ENCODE results near the gene MAB21L1.

Gene MAB21L1

DNA sequence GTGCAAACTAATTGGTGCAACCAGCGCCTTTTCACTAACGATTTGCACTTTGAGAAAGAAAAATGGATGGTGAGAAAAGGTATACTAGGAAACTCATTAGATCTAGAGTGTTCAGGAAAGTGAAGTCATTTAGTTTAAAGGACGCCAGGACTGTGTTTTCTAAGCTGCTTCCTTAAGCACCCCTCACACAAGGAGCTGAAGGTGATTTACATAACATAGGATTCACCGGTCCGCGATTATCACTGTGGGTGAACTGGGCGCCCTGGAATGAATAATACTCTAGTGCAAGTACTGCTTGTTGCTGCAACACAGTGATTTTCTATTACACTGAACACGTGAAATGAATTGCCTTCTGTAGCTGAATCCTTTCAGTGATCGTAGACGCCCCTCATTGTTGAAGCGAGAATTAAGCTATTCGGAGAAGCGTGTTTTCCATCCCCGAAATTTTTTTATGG, 2.6 kb upstream of the MAB21L1 start:
- no peak for DNase-seq

DNA sequence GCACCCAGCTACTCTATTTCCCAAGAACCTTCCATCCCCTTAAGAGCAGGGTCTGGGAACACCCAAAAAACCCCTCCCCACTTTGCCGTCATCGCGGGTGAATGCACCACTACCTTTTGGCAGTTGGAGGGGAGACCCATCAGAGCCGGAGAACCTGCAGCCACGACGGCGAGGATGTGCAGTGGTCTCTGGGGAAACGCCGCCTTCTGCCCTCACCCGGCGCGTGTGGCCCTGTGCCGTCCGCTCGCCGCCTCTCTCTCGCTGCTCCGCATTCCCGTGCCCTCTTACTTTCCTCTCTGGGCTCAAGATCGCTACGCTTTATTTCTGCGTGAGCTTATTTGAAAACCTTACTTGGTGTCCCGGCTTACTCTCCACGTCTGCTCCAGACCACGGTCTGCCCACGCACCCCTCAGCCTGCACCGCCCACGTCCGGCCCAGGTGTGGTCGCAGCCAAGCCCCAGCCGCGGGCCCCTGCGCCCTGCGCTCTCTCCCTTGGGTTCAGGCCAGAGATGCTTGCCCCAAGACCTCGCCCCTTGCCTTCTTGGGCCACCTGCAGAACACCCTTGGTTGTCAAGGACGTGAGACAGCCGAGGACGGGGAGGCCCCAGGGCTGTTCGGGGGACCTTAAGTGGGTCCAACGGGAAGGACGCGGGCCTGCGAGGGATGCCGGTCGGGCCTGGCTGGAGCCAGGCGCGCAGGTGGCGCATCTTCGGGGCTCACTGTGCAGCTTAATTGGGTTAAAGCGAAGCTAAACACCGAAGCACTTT, 2.0 kb upstream of the MAB21L1 start:
- DNase-seq: no peak

DNA sequence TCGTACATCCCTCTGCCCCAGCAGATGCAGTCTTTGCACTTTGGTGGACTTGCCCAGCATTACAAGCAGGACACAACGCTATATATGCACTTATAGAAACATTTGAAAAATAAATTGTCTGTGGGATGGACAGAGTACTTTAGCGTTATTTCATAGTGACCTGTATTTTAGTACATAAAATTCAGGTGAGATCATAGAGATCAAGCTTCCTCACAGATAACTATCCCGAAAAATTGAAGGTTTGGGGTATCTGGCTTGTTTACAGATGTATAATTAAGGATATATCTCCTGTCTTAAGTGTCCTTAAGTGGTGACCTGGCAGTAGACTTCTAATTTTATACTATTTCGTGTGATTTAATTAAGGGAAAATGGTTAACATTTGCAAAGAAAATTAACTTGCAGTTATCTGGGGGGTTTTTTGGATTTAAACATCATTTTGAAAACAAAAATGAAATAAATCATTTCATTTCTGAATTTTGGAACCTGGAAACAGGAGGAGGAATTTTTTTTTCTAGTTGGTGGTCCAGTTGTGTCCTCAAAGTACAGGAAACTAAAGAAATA, 977 bp upstream of the MAB21L1 start:
- DNase-seq: no peak

DNA sequence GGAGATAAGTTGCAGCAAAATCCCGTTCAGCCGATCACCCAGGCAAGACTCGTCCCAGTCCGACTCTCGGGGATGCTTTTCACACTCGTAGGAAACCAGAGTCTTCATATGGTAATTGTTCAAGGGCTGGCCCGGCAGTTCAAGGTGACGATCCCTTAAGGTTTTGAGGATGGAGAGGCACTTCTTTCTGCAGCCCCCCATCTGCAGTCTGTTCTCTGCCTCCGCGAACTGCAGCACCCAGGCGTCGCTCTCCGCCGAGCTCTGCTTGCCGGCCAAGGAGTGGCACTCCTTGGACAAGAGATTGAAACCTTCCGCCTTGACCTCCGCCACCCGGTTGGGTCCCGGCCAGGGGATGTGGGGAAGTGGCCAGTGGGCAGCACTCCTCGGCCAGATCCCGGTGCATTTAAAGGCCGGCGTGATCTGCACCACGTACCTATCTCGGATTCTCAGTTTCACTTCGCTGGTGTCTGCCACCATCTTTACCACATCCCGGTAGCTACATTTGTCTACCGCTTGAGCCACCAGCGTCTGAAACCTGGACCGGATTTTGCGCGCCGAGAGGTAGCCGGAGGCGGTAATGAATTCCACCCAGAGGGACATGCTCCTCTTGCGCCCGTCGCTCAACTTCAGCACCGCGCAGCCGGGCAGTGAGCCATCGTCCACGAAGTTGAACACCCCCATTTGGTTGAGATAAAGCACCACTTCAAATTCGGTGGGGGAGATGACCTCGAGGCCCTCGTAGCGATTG, 1.1 kb downstream of the MAB21L1 start:
- DNase-seq: no peak

DNA sequence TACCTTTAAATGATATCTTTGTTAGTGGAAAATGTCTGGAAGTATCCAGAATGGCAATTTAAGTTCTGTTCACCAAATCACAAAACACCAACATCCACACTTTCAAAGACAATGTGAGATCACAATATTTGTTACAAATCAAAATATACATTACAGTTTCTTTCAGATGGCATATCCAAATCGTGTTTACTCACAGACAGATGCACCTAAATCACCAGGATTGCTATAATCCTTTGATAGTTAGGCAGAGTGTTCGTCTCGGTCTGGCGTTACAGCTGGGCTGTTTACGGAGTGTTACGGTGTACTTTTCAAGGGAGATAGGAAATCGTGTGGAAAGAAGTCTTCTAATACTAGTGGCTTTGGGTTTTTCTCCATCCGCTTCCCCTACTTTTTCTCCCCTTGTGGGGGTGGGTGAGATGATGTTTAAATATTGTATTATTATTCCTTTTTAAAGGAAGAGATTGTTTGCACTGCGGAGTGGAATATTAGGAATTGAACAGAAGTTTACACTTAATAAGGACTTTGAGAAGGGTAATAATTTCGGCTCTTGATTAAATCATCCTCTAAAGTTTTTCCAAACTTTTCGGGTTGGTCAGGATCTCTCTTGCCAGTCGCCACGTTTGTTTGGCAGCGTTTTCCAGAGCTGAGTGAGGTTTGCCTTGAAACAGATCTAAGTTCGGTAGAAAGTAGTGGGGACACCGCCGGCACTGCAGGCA, 1.8 kb downstream of the MAB21L1 start:
- DNase-seq: no peak

DNA sequence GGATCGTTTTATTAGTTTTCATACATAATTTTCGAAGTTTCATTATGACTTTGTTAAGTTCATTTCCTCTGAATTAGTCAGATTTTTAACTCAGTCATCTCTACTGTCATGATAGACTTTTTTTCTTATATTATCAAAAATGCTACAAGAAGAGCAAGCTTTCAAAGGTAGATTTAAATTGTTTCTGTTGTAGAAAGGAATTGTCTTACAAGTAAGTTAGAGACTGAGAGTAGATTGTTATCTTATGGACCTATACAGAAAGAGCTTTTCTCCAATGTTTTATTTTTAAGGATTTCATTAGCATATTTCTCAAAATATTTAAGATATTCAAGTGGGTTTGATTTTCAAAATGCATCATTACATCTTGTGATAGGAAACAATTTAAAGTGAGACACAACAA, 2.7 kb downstream of the MAB21L1 start:
- DNase-seq: no peak

DNA sequence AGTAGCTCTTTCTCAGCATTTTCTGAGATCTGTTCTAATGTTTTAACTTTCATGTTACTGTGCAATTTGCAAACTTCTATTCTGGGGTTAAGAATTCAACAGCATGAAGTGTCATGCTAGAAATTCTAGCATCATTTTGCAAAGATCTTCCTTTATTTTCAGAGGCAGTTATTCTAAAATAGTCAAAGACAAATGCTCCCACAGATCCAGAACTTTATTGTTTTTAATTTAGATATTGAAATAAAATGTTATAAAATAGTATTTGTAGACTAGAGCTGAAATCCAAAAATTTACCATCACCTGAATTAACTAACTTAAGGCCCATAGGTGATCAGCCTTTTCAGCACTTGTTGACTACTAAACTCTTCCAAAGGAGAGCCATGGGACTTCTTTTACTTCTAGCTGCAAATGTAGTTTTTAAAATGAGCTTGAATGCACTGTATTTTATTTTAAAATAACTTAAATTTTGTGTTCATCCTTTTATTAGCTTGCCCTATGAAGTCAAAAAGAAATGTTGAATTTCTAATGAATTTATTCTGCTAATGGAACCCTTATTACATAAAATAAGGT, 3.2 kb downstream of the MAB21L1 start:
- no peak for DNase-seq

DNA sequence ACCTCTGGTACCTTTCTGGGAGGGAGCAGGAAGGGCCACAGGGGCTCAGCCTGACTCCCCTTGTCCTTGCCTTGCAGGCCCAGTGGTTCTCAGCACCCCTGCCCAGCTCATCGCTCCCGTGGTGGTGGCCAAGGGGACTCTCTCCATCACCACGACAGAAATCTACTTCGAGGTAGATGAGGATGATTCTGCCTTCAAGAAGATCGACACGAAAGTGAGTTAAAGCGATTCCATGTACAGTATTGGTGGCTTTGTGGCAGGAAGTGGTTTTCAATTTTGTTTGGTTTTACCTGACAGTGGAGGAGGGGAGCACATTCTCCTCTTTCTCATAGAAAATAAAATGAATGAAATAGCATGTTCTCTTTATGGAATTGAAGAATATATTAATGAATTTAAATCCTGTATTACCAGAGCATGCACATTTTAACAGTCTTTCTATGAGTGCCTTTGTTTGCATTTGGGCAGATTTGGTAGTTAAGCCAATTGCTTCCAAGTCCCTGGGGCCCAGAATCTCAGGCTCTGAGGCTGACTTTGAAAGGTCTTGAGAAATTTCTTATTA, 4.1 kb downstream of the MAB21L1 start:
- DNase-seq: no peak

DNA sequence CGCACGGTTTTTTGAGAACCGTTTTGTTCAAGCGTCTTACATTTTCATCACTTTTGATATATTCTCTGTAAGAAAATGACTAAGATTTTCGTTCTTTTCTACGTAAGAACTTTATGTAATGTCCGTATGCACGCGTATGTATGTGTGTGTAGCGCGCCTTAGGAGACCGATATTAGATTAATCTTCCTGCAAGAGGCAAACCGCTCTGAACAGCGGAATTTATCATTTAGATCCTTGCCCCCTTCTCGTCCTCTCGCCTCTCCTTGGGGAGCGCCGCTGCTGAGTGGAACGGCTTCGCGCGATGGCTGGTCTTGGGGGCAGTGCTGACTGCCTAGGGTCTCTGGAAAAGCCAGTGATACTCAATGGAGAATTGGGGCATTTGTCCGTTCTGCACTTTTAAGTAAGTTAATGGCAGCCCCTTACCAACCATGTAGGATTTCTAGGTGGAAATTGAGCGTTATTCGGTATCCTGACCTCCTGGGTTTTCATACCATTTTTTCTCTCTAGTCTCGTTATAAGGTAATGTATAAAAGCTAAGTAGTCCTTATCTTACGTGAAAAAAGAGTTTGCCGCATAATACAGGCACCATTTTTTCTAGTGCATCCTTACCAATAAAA, 4.7 kb downstream of the MAB21L1 start:
- no peak for DNase-seq

DNA sequence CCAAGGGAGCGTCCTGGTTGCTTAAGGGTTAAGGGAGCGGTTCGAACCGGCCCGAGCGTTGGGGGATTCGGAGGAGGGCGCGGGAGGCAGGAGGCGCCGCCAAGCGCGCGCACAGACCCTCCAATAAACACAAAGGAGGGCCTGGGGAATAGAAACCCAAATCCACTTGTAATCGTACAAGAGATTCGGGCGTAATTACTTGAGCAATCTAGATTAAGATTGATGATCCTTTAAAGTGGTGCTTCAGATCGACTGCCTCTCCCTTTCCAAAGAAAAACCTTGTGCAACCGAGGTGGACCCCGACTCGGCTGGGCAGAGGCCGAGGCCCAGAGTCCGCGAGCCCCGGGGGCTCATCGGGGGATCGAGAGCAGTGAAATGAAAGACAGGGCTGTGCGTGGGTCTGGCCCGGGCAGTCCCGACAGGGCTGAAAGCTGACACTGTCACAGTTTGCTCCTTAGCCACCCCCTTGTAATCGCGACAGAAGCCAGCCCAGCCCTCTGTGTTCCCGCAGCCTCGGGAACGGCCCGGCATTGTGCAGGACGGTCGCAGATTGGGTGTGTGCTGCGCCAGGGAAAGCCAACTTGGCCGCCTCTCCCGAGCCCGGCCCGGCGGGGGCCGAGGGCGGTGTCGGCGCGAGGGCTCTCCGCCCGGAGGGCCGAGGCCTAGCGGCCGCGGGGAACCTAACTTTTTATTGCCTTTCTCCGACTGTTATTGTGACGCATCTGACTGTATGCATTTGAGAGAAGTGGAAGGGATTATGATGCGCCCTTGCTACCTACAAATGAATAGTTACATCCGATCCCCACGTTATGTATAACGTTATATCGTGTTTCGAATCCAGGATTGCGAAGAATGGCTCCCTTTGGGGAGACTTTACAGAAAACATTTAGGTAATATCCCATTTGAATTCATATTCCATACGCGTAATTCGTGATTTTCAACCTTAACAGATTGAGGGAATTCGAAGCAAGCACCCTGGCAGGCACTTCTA, 5.5 kb downstream of the MAB21L1 start:
- no peak for DNase-seq

DNA sequence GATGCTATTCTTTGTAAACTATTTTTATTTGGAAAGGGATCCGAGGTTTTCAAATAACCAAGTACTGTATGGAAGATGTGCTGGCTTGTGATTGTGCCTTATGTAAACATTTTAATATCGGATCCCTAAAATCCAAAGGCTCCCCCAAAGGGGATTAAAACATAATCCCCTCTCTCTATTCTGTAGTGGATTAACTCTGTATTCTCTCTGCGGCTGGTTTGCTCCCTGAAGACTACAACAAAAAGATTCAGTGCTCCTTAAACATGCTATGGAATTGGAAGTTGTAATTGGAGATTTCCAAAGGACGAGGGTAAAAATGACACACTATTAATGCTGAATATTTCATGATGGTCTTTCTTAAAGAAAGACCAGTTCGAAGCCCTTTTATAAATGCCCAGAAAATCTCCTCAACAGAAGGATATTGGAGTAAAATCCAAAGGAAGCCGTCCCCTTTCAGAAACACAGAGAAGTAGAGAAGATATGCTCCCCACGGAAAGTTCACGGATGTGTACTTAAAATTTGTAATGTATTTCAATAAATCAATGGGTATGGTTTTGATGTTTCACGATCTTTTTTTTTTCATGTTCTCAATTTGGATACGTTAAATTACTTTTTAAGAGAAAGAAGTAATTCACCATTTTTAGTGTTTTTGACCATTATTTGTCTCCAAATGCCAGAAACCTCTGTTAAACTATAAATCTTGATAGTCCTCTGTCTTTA, 6.5 kb downstream of the MAB21L1 start:
- no peak for DNase-seq

DNA sequence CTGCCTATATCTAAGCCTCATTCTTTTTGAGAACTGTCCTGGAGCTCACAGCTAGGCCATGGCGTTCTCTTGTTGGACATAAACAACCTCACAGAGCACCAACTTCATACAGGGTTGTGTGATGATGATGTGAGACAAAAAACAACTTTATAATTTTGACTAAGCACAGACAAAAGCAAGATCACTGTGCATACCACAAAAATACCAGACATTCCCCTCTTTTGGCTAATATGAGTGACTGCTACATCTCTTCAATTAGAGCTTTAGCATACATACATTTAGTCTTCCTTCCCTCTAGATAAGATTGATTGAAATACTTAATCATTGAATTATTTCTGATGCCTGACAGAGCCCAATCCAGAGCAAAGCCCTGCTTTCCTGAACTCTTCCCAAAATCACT, 8.3 kb downstream of the MAB21L1 start:
- DNase-seq: no peak

- DNase-seq: no peak
Measured at GRCh38 chr13:35465371-35465770, 11.1 kb downstream of the MAB21L1 start.

DNA sequence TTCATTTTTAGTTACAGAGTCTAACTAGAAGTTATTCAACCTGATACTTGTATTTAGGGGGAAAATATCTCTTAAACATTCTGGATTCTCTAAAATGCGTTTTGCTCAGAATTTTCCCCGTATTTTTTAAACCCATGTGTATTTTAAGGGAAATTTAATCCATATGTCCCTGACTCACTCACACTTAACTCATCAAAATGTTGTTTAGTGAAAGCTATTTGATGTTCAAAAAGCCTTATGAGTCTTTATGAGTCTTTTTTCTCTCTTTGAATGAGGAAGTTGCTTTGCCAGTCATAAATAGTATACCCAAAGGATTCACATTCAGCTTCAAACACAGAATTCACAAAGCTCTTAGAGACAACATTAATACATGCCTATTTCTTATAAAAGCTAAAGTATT, 16.4 kb downstream of the MAB21L1 start:
- no peak for DNase-seq

- no peak for DNase-seq
Measured at GRCh38 chr13:35457258-35457657, 19.2 kb downstream of the MAB21L1 start.

GRCh38 chr13:35455022-35455421, 21.5 kb downstream of the MAB21L1 start:
- no peak for DNase-seq

- DNase-seq: no peak
Measured at GRCh38 chr13:35449821-35450220, 26.7 kb downstream of the MAB21L1 start.

DNA sequence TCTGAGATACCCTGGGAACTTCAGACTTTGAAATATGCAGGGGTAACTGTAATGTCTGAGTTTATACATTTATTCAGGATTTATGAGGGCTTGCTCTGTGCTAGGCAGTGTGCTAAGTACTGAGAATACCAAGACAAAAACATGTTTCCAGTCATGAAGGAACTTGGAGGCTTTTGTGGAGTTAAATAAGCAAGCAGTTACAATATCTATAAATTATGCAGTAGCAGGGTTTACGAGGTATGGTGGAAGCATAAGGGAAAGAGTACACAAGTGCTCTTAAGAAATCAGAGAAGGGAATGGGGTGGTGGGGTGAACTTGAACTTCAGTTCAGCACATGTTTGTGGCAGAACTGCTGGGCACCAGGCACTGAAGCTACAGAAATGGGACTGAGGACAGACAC, 28.0 kb downstream of the MAB21L1 start:
- DNase-seq: no peak
